MCF 10A (cell line): ENCODE results near the gene PLEKHA1. TPM values are rescaled to one million over a fixed set of nuclear protein-coding genes. Genes with fewer than 3 reads are reported as not detected.

ENCODE experiments used
- BruUV-seq: library from RNA; stranded (reverse); fragments of 400-500 nt; replicated peaks from 2 replicates; lab custom pipeline; 2021; lab: Mats Ljungman, UMichigan
- CTCF ChIA-PET: fragments of 300-600 bp; sonication (Branson Sonifier 250); formaldehyde crosslinking; extraction: SDS; loops from one replicate; lab custom pipeline; 2021; ENCODE audit warnings: antibody characterized with exemption, inconsistent platforms; lab: Yijun Ruan, JAX
- POLR2A ChIA-PET: fragments of 300-600, 350-650 bp; sonication (Branson Sonifier 250); formaldehyde crosslinking; extraction: SDS; loops from one replicate; lab custom pipeline; 2020; ENCODE audit warnings: antibody characterized with exemption, inconsistent platforms; lab: Yijun Ruan, JAX
- DNase-seq: peaks from one replicate; pipeline ENCODE4 v3.0.0-alpha.2; 2018; ENCODE audit not compliant: unreplicated experiment
- H3K27ac Mint-ChIP-seq: one replicate; pipeline ENCODE4 v1.8.0; 2022; ENCODE audit warnings: mild to moderate bottlenecking, low read depth, mixed read lengths; ENCODE audit not compliant: unreplicated experiment
- H3K27me3 Mint-ChIP-seq: one replicate; pipeline ENCODE4 v1.8.0; 2022; ENCODE audit warnings: mixed read lengths; ENCODE audit not compliant: insufficient read depth, unreplicated experiment
- H3K36me3 Mint-ChIP-seq: one replicate; pipeline ENCODE4 v1.8.0; 2022; ENCODE audit warnings: mild to moderate bottlenecking, moderate library complexity, mixed read lengths; ENCODE audit not compliant: insufficient read depth, unreplicated experiment
- H3K4me1 Mint-ChIP-seq: one replicate; pipeline ENCODE4 v1.8.0; 2022; ENCODE audit warnings: mixed read lengths; ENCODE audit not compliant: insufficient read depth, unreplicated experiment
- H3K4me3 Mint-ChIP-seq: one replicate; pipeline ENCODE4 v1.8.0; 2022; ENCODE audit warnings: mild to moderate bottlenecking, moderate library complexity, mixed read lengths; ENCODE audit not compliant: unreplicated experiment
- H3K9me3 Mint-ChIP-seq: one replicate; pipeline ENCODE4 v1.8.0; 2022; ENCODE audit warnings: mixed read lengths; ENCODE audit not compliant: unreplicated experiment
- CTCF ChIP-seq: fragments of 200-600 bp; IDR thresholded peaks from one replicate; pipeline ENCODE4 v1.8.0; 2022; ENCODE audit warnings: antibody characterized with exemption, mild to moderate bottlenecking; ENCODE audit not compliant: unreplicated experiment
- intact Hi-C: fragments of 100-400 bp; cut with micrococcal nuclease; formaldehyde crosslinking; loops from 2 replicates; pipeline ENCODE4 v1.14.1; 2022
- total RNA-seq: library from RNA; stranded (reverse); gene quantifications from 2 replicates; pipeline ENCODE4 v1.2.3, GENCODE V29; 2022

Gene PLEKHA1
- total RNA-seq, 1 experiment from 2014 or later: 55.8 TPM

GRCh38 chr10:122327237-122328206, 47.0 kb upstream of the PLEKHA1 start:
- ChIA-PET POLR2A (interaction anchor here (1.3 kb wide), 1 partner anchor 11 kb away, joined by 3 read pairs; no protein-coding TSS in a partner anchor), CTCF (interaction anchor here (0.6 to 1.0 kb wide), 2 partner anchors 26 to 371 kb away, joined by 3 to 4 read pairs; no protein-coding TSS in a partner anchor)
- Mint-ChIP-seq H3K4me3 (no peak overlapping the region), H3K27me3 (no peaks in the 10 kb centered on the region), H3K36me3 (no peaks in the 10 kb centered on the region), H3K4me1 (peaks cover 14% of the 10 kb centered on the region), H3K27ac (no peak overlapping the region), H3K9me3 (no peaks in the 10 kb centered on the region)
- no TSS peak for BruUV-seq
- intact Hi-C loops: no loop called here
- DNase-seq: no peak
- no peak for TF ChIP-seq CTCF

GRCh38 chr10:122328676-122329075, 45.8 kb upstream of the PLEKHA1 start:
- Mint-ChIP-seq H3K27ac (no peak overlapping the region), H3K9me3 (no peaks in the 10 kb centered on the region), H3K4me1 (peaks cover 14% of the 10 kb centered on the region), H3K36me3 (no peaks in the 10 kb centered on the region), H3K4me3 (no peak overlapping the region), H3K27me3 (no peaks in the 10 kb centered on the region)
- intact Hi-C loops: no loop called here
- CTCF ChIA-PET: interaction anchor here (0.7 kb wide), 1 partner anchor 10 kb away, joined by 3 read pairs; no protein-coding TSS in a partner anchor
- TF ChIP-seq CTCF: no peak
- POLR2A ChIA-PET: no interaction called here
- no TSS peak for BruUV-seq
- no peak for DNase-seq

DNA sequence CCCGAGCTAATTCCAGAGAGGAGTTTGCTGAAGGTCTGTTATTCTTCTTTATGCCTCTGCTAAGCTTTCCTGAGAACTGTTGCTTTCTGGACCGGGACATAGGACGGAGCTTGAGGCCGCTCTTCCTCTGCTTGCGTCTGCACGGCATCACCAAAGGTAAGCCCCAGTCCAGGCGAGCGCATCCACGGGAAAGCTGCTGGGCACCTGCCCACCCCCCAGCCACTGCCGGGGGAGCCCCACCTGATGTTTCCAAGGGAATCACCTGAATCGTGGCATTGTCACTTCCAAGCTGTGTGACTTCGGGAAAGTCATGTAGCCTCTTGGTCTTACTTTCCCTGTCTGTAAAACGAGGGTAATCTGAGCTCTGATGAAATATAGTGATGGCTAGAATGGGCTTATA, 45.1 kb upstream of the PLEKHA1 start:
- no peak overlapping the region for H3K27ac Mint-ChIP-seq
- no TSS peak for BruUV-seq
- CTCF ChIA-PET: interaction anchor here (0.7 to 0.9 kb wide), 2 partner anchors 10 to 30 kb away, joined by 3 read pairs; no protein-coding TSS in a partner anchor
- intact Hi-C loops: no loop called here
- no peak overlapping the region for H3K4me3 Mint-ChIP-seq
- H3K27me3 Mint-ChIP-seq: no peaks in the 10 kb centered on the region
- H3K4me1 Mint-ChIP-seq: peaks cover 7% of the 10 kb centered on the region
- H3K36me3 Mint-ChIP-seq: no peaks in the 10 kb centered on the region
- POLR2A ChIA-PET: interaction anchor here (0.9 kb wide), 1 partner anchor 22 kb away, joined by 3 read pairs; no protein-coding TSS in a partner anchor
- TF ChIP-seq CTCF: no peak
- no peaks in the 10 kb centered on the region for H3K9me3 Mint-ChIP-seq
- DNase-seq: no peak

- H3K9me3 Mint-ChIP-seq: no peaks in the 10 kb centered on the region
- BruUV-seq: no TSS peak
- TF ChIP-seq CTCF: no peak
- H3K4me1 Mint-ChIP-seq: no peaks in the 10 kb centered on the region
- no peak overlapping the region for H3K4me3 Mint-ChIP-seq
- intact Hi-C loops: no loop called here
- CTCF ChIA-PET: interaction anchor here (0.7 kb wide), 1 partner anchor 10 kb away, joined by 3 read pairs; no protein-coding TSS in a partner anchor
- no peak overlapping the region for H3K27ac Mint-ChIP-seq
- POLR2A ChIA-PET: interaction anchor here (0.6 kb wide), 2 partner anchors 108 to 171 kb away, joined by 3 to 4 read pairs; no protein-coding TSS in a partner anchor
- H3K27me3 Mint-ChIP-seq: no peaks in the 10 kb centered on the region
- DNase-seq: no peak
- H3K36me3 Mint-ChIP-seq: no peaks in the 10 kb centered on the region
Measured at GRCh38 chr10:122331100-122331499, 43.4 kb upstream of the PLEKHA1 start.
